GM19324 (cell line): ENCODE results near the gene MPC1.

ENCODE experiments used
- ATAC-seq: cut with Tn5 transposase; IDR thresholded peaks from one replicate; pipeline ENCODE4 v1.9.1; 2021; ENCODE audit warnings: mild to moderate bottlenecking, moderate library complexity; ENCODE audit not compliant: unreplicated experiment, low FRiP score

Gene MPC1

DNA sequence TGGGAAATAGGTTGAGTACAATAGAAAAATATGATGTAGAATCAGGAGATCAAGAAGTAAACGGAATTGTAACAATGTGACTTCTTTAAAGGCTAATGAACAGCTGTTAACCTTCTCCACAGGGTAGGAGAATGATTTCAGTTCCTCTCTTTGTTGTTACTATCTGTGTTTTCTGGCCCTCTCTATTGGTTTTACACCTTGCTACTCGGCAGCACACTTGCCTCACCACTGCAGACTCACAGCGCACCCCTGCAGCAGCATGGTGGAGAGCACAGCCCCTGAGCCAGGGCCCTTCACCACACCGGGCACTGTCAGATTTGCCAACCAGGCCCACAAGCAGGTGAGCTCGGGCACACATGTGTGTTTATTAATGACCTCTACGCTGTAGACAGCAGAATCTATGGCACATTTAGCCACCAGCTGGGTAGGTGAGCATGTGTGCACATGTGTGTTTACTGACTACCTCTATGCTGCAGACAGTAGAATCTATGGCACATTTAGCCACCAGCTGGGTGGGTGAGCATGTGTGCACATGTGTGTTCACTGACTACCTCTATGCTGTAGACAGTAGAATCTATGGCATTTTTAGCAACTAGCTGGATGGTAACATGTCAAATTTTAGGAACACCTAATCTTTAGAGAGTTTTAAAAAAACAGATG is 57.2 kb downstream of the MPC1 start:
- ATAC-seq = peak; percentile 79

DNA sequence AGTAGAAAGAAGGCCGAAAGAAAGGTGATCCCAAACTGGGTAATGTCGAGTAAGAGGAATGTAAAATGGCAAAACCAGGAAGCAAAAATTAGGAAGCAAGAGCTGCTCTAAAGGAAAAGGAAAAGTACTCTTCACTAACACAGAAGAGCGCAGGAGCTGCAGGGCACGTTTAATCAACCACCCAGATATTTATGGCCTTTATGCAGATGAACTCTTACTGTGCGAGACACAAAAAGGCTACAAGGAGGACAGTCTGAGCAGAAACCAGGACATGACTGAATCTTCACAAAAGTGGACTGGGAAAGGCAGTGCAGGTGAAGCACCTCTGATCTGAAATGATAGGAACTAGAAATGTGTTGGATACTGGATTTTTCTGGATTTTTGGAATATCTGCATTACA is 59.3 kb downstream of the MPC1 start:
- no peak for ATAC-seq

DNA sequence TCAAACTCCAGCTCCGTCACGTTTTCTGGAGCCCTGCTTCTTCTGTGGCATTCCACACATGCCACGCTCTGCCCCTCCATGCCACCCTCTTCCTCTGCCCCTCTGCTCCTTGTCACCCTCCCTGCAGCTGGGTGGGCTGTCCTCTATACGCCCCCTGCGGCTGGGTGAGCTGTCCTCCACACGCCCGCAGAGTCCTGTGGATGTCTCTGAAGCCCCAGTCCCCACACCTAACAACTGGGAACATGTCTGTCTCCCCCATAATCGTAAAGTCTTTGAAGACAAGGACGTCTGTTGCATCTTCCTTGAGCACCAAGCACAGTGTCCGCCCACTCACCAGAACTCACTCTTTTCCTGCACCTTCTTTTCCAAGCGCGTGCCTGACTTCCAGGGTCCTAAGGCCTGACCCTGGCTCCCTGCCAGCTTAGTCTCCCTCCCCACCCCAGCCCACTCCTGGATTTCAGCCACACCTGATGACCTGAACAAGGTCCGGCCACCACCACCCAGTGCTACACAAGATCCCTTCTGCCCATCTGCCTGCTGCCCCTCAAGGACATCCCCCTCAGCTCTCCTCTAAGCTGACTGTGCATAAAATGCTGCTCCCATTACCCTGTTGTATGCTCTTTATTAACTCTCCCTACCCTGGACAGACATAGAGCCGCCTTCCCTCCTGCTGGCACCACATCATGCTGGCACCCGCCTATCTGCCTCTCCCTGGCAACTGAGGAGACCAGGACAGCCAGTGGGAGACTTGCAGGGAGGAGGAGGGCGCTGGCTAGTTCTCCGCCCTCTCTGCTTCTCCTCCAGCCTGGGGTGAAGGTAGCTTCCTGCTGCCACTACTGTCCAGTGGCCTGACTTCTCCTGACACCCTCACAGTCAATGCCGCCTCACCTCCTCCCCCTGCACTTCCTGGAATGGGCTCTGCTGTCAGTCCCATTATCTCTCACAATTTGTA is 63.8 kb downstream of the MPC1 start:
- no peak for ATAC-seq

DNA sequence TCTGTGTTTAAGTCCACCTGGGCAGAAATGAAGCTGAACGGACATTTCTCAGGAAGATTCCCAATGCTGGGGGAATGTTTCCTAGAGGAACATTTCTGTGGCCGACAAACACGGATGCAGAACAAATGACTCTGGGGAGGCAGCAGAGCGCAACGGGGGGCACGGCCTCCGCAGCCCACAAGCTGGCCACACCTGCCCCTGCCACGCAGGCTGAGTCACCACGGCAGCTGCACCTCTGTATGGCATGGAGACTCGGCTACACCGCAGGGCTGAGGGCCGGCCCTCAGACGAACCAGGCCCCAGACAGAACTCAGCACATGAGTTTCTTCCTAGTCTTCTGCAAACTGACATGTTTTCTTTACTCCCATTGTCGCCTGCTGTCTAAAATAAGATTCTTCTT is 64.5 kb downstream of the MPC1 start:
- ATAC-seq = no peak

DNA sequence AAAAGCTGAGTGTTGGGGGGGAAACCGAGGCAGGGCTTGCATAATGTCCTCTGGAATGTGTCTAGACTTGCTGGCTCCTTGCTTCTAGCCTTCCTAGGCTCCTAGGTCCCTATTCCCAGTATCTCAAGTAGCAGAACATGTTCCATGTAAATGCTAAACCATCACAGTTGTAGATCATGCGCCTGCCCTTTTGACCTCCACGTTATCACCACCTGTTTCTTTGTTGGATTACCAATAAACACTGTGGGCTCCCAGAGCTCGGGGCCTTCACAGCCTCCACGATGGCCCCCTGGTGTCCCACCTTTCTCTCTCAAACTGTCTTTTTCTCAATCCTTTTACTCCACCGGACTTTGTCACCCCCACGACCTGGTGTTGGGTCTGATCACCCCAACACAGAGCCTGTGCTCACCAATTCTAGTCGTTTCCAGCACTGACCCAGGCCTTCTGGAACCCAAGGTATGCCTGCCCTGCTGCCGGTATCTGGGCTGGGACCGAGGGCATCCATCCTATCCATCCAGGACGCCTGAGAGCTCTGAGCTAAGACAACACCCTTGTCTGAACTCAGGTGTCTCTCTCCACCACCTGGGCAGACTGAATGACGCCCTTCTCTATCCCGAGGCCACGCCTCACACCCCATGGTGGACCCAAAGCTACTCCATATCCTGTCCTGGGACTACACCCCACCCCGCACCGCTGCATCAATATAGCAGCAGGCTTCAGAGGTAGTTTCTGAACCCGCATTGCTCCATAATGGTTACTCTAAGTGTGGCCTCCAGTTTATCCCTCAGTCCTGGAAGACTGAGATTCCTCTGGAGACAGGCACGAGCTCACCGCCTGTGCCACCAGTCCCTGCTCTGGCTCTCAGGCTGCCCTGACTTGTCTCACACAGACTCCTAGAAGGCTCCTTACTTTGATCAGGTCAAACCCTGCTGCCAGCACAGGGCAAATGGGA is 65.2 kb downstream of the MPC1 start:
- no peak for ATAC-seq

DNA sequence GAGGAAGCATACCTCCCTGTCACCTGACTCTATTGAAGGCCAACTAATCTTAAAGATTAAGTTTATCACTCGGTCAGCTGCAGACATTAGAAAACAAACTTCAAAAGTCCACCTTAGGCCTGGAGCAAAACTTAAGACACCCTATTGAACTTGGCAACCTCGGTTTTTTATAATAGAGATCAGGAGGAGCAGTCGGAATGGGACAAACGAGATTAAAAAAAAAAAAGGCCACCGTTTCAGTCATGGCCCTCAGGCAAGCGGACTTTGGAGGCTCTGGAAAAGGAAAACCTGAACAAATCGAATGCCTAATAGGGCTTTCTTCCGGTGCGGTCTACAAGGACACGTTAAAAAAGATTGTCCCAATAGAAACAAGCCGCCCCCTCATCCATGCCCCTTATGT is 67.3 kb downstream of the MPC1 start:
- no peak for ATAC-seq
